ENCODE data around the gene CCDC51. TPM values are rescaled to one million over a fixed set of nuclear protein-coding genes. Genes with fewer than 3 reads are reported as not detected.

The CCDC51 gene
- total and polyA plus RNA-seq, 2 donors (not counting 3 experiments of a cell fraction or from before 2014, with no cell fraction given): 11.2 to 11.3 TPM

DNA sequence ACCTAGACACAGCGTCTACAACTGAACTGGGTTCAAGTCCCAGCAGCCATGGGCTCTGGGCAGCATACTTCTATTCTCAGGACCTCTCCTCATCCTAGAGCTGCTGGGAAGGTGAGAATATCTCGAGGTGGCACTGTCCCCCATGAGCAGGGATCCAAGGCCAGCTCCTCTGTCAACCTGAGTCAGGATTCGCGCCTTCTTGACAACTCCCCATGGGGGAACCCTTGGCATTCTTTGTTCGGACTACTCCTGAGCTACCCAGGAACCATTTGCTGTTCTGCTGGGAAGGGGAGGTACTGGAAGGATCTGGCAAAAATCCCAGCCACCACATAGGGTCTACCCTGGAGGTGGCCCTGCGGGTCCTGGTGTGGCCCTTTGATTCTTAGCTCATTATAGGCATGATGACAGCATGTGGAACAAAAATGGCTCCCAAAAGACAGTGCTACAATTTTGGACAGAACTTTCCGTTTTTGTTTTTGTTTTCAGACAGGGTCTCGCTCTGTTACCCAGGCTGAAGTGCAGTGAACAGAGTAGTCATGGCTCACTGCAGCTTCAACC lies 32.3 kb downstream of the CCDC51 start:
- dilution Hi-C loops (cut with MboI; ENCODE audit: extremely low pct_ligation_motif_present, low sequenced_read_pairs): no loop called here
- CTCF ChIA-PET: interaction anchor here (1.0 to 12.6 kb wide), 2 partner anchors 17 to 29 kb away, joined by 3 to 716 read pairs; no protein-coding TSS in a partner anchor
- no peaks in the 10 kb centered on the region for H3K9me3 ChIP-seq (replicated peaks; ENCODE audit: control insufficient read depth, insufficient read depth, low read length)
- POLR2A ChIA-PET: interaction anchor here (0.6 kb wide), 1 partner anchor 214 kb away, joined by 5 read pairs; no protein-coding TSS in a partner anchor
- H3K27ac ChIP-seq (ENCODE audit: insufficient read depth, low read depth, low read length): no peak overlapping the region
- peaks cover 0 to 34% of the 10 kb centered on the region in 2 experiments for H3K36me3 ChIP-seq (ENCODE audit: control insufficient read depth in 2 of 2, extremely low read depth in 1 of 2, insufficient read depth in 2 of 2, low read length in 2 of 2)
- no TSS peak for BruUV-seq (replicated peaks)
- no peak overlapping the region for H2AFZ ChIP-seq (ENCODE audit: low read depth, low read length)
- intact Hi-C loops (cut with micrococcal nuclease): no loop called here
- H3K79me2 ChIP-seq (ENCODE audit: control insufficient read depth, insufficient read depth, low read length): no peaks in the 10 kb centered on the region
- H3K4me3 ChIP-seq (replicated peaks in 1 of 3; ENCODE audit: insufficient read depth in 1 of 3, low read depth in 1 of 3, low read length in 3 of 3): no peak overlapping the region
- no peak overlapping the region for H3K9ac ChIP-seq (replicated peaks; ENCODE audit: extremely low read depth, insufficient read depth, low read length)
- FAIRE-seq: no peak
- no peak for DNase-seq (ENCODE audit: low read depth, low spot score)
- no peaks in the 10 kb centered on the region for H3K27me3 ChIP-seq (ENCODE audit: control insufficient read depth in 2 of 2, insufficient read depth in 2 of 2, low read length in 2 of 2)
- no peaks in the 10 kb centered on the region for H4K20me1 ChIP-seq (replicated peaks; ENCODE audit: control insufficient read depth, extremely low read depth, insufficient read depth, low read length)
- TF ChIP-seq JUN (IDR thresholded peaks at IDR 0.05; ENCODE audit: borderline replicate concordance, insufficient read depth, insufficient read length, low read depth) (no peak), MYC (IDR thresholded peaks at IDR 0.05; ENCODE audit: low read depth, low read length) (no peak), POLR2AphosphoS5 (IDR thresholded peaks at IDR 0.05; ENCODE audit: insufficient read depth, low read depth, low read length) (no peak), EZH2 (IDR thresholded peaks at IDR 0.05; ENCODE audit: borderline replicate concordance, low read depth, low read length, severe bottlenecking) (no peak), FOS (IDR thresholded peaks at IDR 0.05; ENCODE audit: borderline replicate concordance, insufficient read depth, low read length) (no peak), POLR2A (IDR thresholded peaks at IDR 0.05; ENCODE audit: low read depth, low read length) (no peak), GATA2 (IDR thresholded peaks at IDR 0.05; ENCODE audit: insufficient read depth, insufficient read length, low read depth, low read length) (no peak)
- TF ChIP-seq, protein P1, sequence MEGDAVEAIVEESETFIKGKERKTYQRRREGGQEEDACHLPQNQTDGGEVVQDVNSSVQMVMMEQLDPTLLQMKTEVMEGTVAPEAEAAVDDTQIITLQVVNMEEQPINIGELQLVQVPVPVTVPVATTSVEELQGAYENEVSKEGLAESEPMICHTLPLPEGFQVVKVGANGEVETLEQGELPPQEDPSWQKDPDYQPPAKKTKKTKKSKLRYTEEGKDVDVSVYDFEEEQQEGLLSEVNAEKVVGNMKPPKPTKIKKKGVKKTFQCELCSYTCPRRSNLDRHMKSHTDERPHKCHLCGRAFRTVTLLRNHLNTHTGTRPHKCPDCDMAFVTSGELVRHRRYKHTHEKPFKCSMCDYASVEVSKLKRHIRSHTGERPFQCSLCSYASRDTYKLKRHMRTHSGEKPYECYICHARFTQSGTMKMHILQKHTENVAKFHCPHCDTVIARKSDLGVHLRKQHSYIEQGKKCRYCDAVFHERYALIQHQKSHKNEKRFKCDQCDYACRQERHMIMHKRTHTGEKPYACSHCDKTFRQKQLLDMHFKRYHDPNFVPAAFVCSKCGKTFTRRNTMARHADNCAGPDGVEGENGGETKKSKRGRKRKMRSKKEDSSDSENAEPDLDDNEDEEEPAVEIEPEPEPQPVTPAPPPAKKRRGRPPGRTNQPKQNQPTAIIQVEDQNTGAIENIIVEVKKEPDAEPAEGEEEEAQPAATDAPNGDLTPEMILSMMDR (IDR thresholded peaks at IDR 0.05; ENCODE audit: extremely low read depth in 1 of 2, insufficient read depth in 1 of 2, low read depth in 1 of 2, low read length in 2 of 2): no peak
- TF ChIP-seq, protein P2, sequence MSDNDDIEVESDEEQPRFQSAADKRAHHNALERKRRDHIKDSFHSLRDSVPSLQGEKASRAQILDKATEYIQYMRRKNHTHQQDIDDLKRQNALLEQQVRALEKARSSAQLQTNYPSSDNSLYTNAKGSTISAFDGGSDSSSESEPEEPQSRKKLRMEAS (IDR thresholded peaks at IDR 0.05; ENCODE audit: insufficient read depth, insufficient read length): no peak
- H3K9me1 ChIP-seq (replicated peaks; ENCODE audit: control insufficient read depth, extremely low read depth, insufficient read depth, low read length): no peaks in the 10 kb centered on the region
- no peak overlapping the region for H3K4me2 ChIP-seq (ENCODE audit: insufficient read depth, low read length)
- peaks cover 1% of the 10 kb centered on the region for H3K4me1 ChIP-seq (ENCODE audit: control insufficient read depth, extremely low read depth, insufficient read depth, low read length)
